ENCODE results near the gene DNAL1. TPM values are rescaled to one million over a fixed set of nuclear protein-coding genes. Genes with fewer than 3 reads are reported as not detected.

Gene DNAL1
- total RNA-seq, 4 donors from 2014 or later: 7.5 to 21.0 (median 9.8) TPM

- H3K36me3 ChIP-seq: peaks cover 0 to 42% (median 0%) of the 10 kb centered on the region in 3 donors
- WGBS, 2 donors: 87 to 89% methylated on average over 3 of the region's 3 CpGs
- H3K4me1 ChIP-seq: no peaks in the 10 kb centered on the region
- DNase-seq (ENCODE audit: low spot score in 2 of 2): no peak
- no peak for TF ChIP-seq EP300 (IDR thresholded peaks at IDR 0.05)
- TF ChIP-seq POLR2A (IDR thresholded peaks at IDR 0.05): no peak
- TF ChIP-seq, protein P1, sequence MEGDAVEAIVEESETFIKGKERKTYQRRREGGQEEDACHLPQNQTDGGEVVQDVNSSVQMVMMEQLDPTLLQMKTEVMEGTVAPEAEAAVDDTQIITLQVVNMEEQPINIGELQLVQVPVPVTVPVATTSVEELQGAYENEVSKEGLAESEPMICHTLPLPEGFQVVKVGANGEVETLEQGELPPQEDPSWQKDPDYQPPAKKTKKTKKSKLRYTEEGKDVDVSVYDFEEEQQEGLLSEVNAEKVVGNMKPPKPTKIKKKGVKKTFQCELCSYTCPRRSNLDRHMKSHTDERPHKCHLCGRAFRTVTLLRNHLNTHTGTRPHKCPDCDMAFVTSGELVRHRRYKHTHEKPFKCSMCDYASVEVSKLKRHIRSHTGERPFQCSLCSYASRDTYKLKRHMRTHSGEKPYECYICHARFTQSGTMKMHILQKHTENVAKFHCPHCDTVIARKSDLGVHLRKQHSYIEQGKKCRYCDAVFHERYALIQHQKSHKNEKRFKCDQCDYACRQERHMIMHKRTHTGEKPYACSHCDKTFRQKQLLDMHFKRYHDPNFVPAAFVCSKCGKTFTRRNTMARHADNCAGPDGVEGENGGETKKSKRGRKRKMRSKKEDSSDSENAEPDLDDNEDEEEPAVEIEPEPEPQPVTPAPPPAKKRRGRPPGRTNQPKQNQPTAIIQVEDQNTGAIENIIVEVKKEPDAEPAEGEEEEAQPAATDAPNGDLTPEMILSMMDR (IDR thresholded peaks at IDR 0.05): no peak
- no peak overlapping the region for H3K27ac ChIP-seq
- H3K9me3 ChIP-seq: no peaks in the 10 kb centered on the region
- no peak overlapping the region for H3K4me3 ChIP-seq
- no peaks in the 10 kb centered on the region for H3K27me3 ChIP-seq
These were observed 23.1 kb downstream of the DNAL1 start for GRCh38 chr14:73667854-73668253.

DNA sequence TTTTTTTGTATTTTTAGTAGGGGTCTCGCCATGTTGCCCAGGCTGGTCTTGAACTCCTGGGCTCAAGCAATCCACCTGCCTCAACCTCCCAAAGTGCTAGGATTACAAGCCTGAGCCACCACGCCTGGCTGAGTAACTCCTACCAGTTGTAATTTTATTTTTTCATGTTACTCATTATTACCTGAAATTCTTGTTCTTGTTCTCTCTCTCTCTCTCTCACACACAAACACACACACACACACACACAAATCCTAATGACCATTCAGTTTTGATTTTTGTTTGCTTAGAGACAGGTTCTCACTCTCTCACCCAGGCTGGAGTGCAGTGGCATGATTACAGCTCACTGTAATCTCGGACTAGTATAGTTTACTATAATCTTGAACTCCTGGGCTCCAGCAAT lies 30.2 kb downstream of the DNAL1 start:
- Histone ChIP-seq H3K27me3 (no peaks in the 10 kb centered on the region), H3K4me1 (no peaks in the 10 kb centered on the region), H3K27ac (no peak overlapping the region), H3K36me3 (peaks cover 0 to 50% (median 0%) of the 10 kb centered on the region in 3 donors), H3K9me3 (no peaks in the 10 kb centered on the region), H3K4me3 (no peak overlapping the region)
- no peak for DNase-seq (ENCODE audit: low spot score in 2 of 2)
- WGBS, 2 donors: 94 to 95% methylated on average over 3 of the region's 3 CpGs
- TF ChIP-seq EP300 (IDR thresholded peaks at IDR 0.05): no peak
- TF ChIP-seq, protein P1 (IDR thresholded peaks at IDR 0.05): no peak
- TF ChIP-seq POLR2A (IDR thresholded peaks at IDR 0.05): no peak

DNA sequence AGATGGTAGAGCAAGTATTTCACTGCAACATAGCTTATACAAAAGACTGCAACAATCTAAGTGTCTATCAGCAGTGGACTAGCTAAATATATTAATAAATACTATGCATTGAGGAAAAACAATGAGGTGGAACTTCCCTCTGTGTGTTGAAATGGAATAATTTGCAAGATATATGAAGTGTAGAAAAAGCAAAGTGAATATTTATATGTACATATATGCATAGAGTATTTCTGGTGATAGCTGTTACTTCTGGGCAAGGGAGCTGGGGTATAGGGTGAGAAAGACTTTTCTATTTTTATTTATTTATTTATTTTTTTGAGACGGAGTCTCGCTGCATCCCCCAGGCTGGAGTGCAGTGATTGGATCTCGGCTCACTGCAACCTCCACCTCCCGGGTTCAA lies 33.9 kb downstream of the DNAL1 start:
- peaks cover 0 to 34% (median 0%) of the 10 kb centered on the region in 3 donors for H3K36me3 ChIP-seq
- H3K27ac ChIP-seq: no peak overlapping the region
- no peak overlapping the region for H3K4me3 ChIP-seq
- WGBS, 2 donors: 95 to 96% methylated on average over 4 of the region's 4 CpGs
- no peaks in the 10 kb centered on the region for H3K4me1 ChIP-seq
- no peaks in the 10 kb centered on the region for H3K9me3 ChIP-seq
- DNase-seq (ENCODE audit: low spot score in 2 of 2): no peak
- TF ChIP-seq, protein P1 (IDR thresholded peaks at IDR 0.05): no peak
- TF ChIP-seq EP300 (IDR thresholded peaks at IDR 0.05): no peak
- no peaks in the 10 kb centered on the region for H3K27me3 ChIP-seq

DNA sequence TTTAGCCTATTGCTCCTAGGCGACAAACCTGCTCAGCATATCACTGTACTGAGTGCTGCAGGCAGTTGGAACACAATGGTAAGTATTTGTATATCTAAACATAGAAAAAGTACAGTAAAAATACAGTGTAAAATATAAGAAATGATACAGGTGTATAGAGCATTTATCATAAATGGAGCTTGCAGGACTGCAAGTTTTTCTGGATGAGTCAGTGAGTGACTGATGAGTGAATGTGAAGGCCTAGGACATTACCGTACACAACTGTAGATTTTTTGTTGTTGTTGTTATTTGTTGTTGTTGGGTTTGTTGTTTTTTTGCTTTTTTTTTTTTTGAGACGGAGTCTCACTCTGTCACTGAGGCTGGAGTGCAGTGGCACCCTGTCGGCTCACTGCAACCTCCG lies 36.0 kb downstream of the DNAL1 start:
- Histone ChIP-seq H3K27ac (no peak overlapping the region), H3K9me3 (no peaks in the 10 kb centered on the region), H3K27me3 (no peaks in the 10 kb centered on the region), H3K36me3 (peaks cover 0 to 23% (median 0%) of the 10 kb centered on the region in 3 donors), H3K4me3 (no peak overlapping the region), H3K4me1 (no peaks in the 10 kb centered on the region)
- DNase-seq (ENCODE audit: low spot score in 2 of 2): no peak
- WGBS, 2 donors: 92 to 96% methylated on average over 5 of the region's 5 CpGs
- TF ChIP-seq EP300 (IDR thresholded peaks at IDR 0.05) (no peak), POLR2A (IDR thresholded peaks at IDR 0.05) (no peak)
- TF ChIP-seq, protein P1 (IDR thresholded peaks at IDR 0.05): no peak

- Histone ChIP-seq H3K27ac (no peak overlapping the region), H3K36me3 (peaks cover 0 to 36% (median 0%) of the 10 kb centered on the region in 3 donors), H3K9me3 (no peaks in the 10 kb centered on the region), H3K4me1 (no peaks in the 10 kb centered on the region), H3K27me3 (no peaks in the 10 kb centered on the region), H3K4me3 (no peak overlapping the region)
- 90 to 93% methylated on average over 5 of the region's 5 CpGs for WGBS, 2 donors
- TF ChIP-seq EP300 (IDR thresholded peaks at IDR 0.05) (no peak), POLR2A (IDR thresholded peaks at IDR 0.05) (no peak)
- TF ChIP-seq, protein P1 (IDR thresholded peaks at IDR 0.05): no peak
- DNase-seq (ENCODE audit: low spot score in 2 of 2): no peak
These were observed 39.8 kb downstream of the DNAL1 start for GRCh38 chr14:73684627-73685026.
